Vagina (tissue), 2 donors: ENCODE data around the gene PTGFRN. TPM values are rescaled to one million over a fixed set of nuclear protein-coding genes. Genes with fewer than 3 reads are reported as not detected.

Source experiments
- DNase-seq, 2 donors: peaks; one replicate each; pipeline ENCODE4 v3.0.0-alpha.2; 2017; ENCODE audit errors: extremely low spot score in 2 of 2
- H3K27ac ChIP-seq: fragments of 200-600 bp; sonication (generic); one replicate; pipeline ENCODE4 v1.5.1; 2019
- H3K27me3 ChIP-seq: fragments of 200-600 bp; sonication (generic); one replicate; pipeline ENCODE4 v1.5.1; 2019
- H3K36me3 ChIP-seq, 2 donors: fragments of 200-600 bp; sonication (generic); one replicate each; pipeline ENCODE4 v1.5.1; 2017 to 2019
- H3K4me1 ChIP-seq: fragments of 200-600 bp; sonication (generic); one replicate; pipeline ENCODE4 v1.5.1; 2019
- H3K4me3 ChIP-seq, 2 donors: fragments of 200-600 bp; sonication (generic); 1 replicate in 1 of 2; 2 replicates in 1 of 2; pipeline ENCODE4 v1.5.1; 2016 to 2019
- H3K9me3 ChIP-seq: fragments of 200-600 bp; sonication (generic); one replicate; pipeline ENCODE4 v1.5.1; 2019
- CTCF ChIP-seq, 3 experiments: fragments of 450-650 bp in 2 of 3; fragments of 200-600 bp in 1 of 3; sonication (generic) in 1 of 3; IDR thresholded peaks; one replicate each; pipeline ENCODE4 v1.5.1; 2017 to 2019; ENCODE audit warnings: antibody characterized with exemption in 3 of 3, mild to moderate bottlenecking in 2 of 3, moderate library complexity in 2 of 3
- POLR2A ChIP-seq, 2 donors: fragments of 450-650 bp; IDR thresholded peaks; one replicate each; pipeline ENCODE4 v1.6.1; 2017; ENCODE audit warnings: antibody characterized with exemption in 2 of 2, mild to moderate bottlenecking in 2 of 2, moderate library complexity in 2 of 2
- POLR2AphosphoS5 ChIP-seq, 2 donors: sonication (generic); formaldehyde crosslinking; IDR thresholded peaks; one replicate each; pipeline ENCODE4 v1.9.0; 2017; ENCODE audit warnings: antibody characterized with exemption in 2 of 2, mild to moderate bottlenecking in 2 of 2, low read depth in 1 of 2; ENCODE audit not compliant: insufficient read depth in 1 of 2
- intact Hi-C: fragments of 100-400 bp; cut with DNase I; formaldehyde crosslinking; loops from one replicate; pipeline ENCODE4 v1.15.1; 2023
- total RNA-seq: library from RNA; depleted of rRNA; stranded (reverse); fragments of >200 nt; gene quantifications from one replicate; pipeline ENCODE4 v1.2.3, GENCODE V29; 2016

The PTGFRN gene
- total RNA-seq, 1 donor from 2014 or later: 52.8 TPM

GRCh38 chr1:116988248-116988647 lies 78.5 kb downstream of the PTGFRN start:
- intact Hi-C loops: no loop called here
- no peak for DNase-seq
- Histone ChIP-seq H3K4me1 (no peaks in the 10 kb centered on the region), H3K27me3 (no peaks in the 10 kb centered on the region), H3K4me3 (no peak overlapping the region), H3K36me3 (no peaks in the 10 kb centered on the region), H3K27ac (no peak overlapping the region), H3K9me3 (no peaks in the 10 kb centered on the region)
- TF ChIP-seq POLR2A (IDR thresholded peaks at IDR 0.05) (no peak), POLR2AphosphoS5 (IDR thresholded peaks at IDR 0.05; ENCODE audit: insufficient read depth in 1 of 2, low read depth in 1 of 2) (no peak), CTCF (IDR thresholded peaks at IDR 0.05) (no peak)

GRCh38 chr1:116988908-116989307 lies 79.2 kb downstream of the PTGFRN start:
- no peaks in the 10 kb centered on the region for H3K4me1 ChIP-seq
- no peak overlapping the region for H3K27ac ChIP-seq
- TF ChIP-seq CTCF (IDR thresholded peaks at IDR 0.05) (no peak), POLR2AphosphoS5 (IDR thresholded peaks at IDR 0.05; ENCODE audit: insufficient read depth in 1 of 2, low read depth in 1 of 2) (no peak), POLR2A (IDR thresholded peaks at IDR 0.05) (no peak)
- H3K27me3 ChIP-seq: no peaks in the 10 kb centered on the region
- DNase-seq: no peak
- no peaks in the 10 kb centered on the region for H3K36me3 ChIP-seq
- intact Hi-C loops: no loop called here
- H3K9me3 ChIP-seq: no peaks in the 10 kb centered on the region
- H3K4me3 ChIP-seq: no peak overlapping the region

- H3K4me1 ChIP-seq: no peaks in the 10 kb centered on the region
- no peak overlapping the region for H3K27ac ChIP-seq
- DNase-seq: no peak
- no peaks in the 10 kb centered on the region for H3K9me3 ChIP-seq
- H3K27me3 ChIP-seq: no peaks in the 10 kb centered on the region
- no peak for TF ChIP-seq POLR2AphosphoS5 (IDR thresholded peaks at IDR 0.05; ENCODE audit: insufficient read depth in 1 of 2, low read depth in 1 of 2)
- no peak for TF ChIP-seq CTCF (IDR thresholded peaks at IDR 0.05)
- TF ChIP-seq POLR2A (IDR thresholded peaks at IDR 0.05): no peak
- H3K4me3 ChIP-seq: no peak overlapping the region
- intact Hi-C loops: no loop called here
- H3K36me3 ChIP-seq: no peaks in the 10 kb centered on the region
These were observed 80.1 kb downstream of the PTGFRN start for GRCh38 chr1:116989835-116990234.

- intact Hi-C loops: no loop called here
- Histone ChIP-seq H3K9me3 (no peaks in the 10 kb centered on the region), H3K27me3 (no peaks in the 10 kb centered on the region), H3K4me3 (no peak overlapping the region), H3K27ac (no peak overlapping the region), H3K4me1 (no peaks in the 10 kb centered on the region), H3K36me3 (no peaks in the 10 kb centered on the region)
- no peak for TF ChIP-seq CTCF (IDR thresholded peaks at IDR 0.05)
- no peak for TF ChIP-seq POLR2A (IDR thresholded peaks at IDR 0.05)
- TF ChIP-seq POLR2AphosphoS5 (IDR thresholded peaks at IDR 0.05; ENCODE audit: insufficient read depth in 1 of 2, low read depth in 1 of 2): no peak
- no peak for DNase-seq
These were observed 81.0 kb downstream of the PTGFRN start for GRCh38 chr1:116990612-116991151.

GRCh38 chr1:116991171-116991845 lies 81.6 kb downstream of the PTGFRN start:
- DNase-seq: no peak
- intact Hi-C loops: no loop called here
- TF ChIP-seq POLR2A (IDR thresholded peaks at IDR 0.05) (no peak), CTCF (IDR thresholded peaks at IDR 0.05) (no peak), POLR2AphosphoS5 (IDR thresholded peaks at IDR 0.05; ENCODE audit: insufficient read depth in 1 of 2, low read depth in 1 of 2) (no peak)
- Histone ChIP-seq H3K36me3 (no peaks in the 10 kb centered on the region), H3K27me3 (no peaks in the 10 kb centered on the region), H3K4me3 (no peak overlapping the region), H3K27ac (no peak overlapping the region), H3K9me3 (no peaks in the 10 kb centered on the region), H3K4me1 (no peaks in the 10 kb centered on the region)
